GM21737 (cell line): ENCODE data around the gene PRKAG1.

Experiments
- ATAC-seq: cut with Tn5 transposase; IDR thresholded peaks from one replicate; pipeline ENCODE4 v1.9.1; 2021; ENCODE audit warnings: mild to moderate bottlenecking, moderate library complexity; ENCODE audit not compliant: unreplicated experiment

Gene PRKAG1

GRCh38 chr12:48986720-48987291 lies 31.8 kb downstream of the PRKAG1 start:
- ATAC-seq, result no peak

DNA sequence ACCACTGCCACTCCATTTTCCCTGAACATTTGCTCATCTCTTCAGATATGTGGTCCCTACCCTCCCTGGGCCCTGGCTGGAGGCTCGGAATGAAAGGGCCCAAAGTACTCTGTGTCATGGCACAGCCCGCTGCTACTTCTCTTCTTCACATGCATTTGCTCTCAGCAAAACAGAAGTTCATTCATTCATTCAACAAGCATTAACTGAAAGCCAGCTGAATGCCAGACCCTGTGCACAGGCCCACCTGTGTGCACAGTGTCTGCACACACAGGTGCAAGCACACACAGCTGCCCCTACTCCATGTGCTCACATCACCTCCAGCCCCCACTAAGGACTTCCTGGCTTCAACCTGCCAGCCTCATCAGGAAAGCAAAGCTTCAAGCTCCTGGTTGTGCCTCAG lies 32.7 kb downstream of the PRKAG1 start:
- no peak for ATAC-seq

GRCh38 chr12:48985475-48985897 lies 33.1 kb downstream of the PRKAG1 start:
- no peak for ATAC-seq

DNA sequence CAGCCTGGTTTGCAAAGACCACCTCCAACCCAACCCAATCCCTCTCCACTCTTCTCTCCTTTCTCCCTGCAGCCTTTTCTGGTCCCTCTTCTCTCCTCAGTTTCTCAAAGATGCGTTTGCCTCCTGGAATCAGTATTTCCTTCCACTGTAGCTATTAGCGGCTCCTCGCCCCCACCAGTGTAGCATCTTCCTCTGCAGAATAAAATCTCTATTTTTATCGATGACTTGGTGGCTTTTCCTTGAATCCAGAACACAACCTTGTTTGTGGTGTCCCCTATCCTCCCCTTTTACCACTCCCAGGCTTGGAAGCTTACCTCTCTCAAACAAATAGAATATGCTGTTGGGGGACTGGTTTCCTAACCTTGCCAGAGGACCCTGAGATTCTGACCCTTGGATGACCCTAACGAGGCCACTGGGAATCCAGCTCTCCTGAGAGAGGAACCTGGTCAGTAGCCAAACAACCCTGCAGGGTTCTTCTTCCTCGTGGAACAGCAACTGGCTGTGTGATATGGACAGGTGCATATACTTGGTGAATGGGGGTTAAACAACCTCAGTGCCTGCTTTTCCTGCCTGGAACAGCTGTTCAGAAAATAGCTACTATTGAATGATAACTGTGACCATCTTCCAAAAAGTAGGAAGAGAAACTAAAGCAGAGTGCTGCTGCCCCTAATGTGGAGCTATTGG lies 36.0 kb downstream of the PRKAG1 start:
- no peak for ATAC-seq

GRCh38 chr12:48981757-48982157 lies 36.8 kb downstream of the PRKAG1 start:
- ATAC-seq, result no peak

DNA sequence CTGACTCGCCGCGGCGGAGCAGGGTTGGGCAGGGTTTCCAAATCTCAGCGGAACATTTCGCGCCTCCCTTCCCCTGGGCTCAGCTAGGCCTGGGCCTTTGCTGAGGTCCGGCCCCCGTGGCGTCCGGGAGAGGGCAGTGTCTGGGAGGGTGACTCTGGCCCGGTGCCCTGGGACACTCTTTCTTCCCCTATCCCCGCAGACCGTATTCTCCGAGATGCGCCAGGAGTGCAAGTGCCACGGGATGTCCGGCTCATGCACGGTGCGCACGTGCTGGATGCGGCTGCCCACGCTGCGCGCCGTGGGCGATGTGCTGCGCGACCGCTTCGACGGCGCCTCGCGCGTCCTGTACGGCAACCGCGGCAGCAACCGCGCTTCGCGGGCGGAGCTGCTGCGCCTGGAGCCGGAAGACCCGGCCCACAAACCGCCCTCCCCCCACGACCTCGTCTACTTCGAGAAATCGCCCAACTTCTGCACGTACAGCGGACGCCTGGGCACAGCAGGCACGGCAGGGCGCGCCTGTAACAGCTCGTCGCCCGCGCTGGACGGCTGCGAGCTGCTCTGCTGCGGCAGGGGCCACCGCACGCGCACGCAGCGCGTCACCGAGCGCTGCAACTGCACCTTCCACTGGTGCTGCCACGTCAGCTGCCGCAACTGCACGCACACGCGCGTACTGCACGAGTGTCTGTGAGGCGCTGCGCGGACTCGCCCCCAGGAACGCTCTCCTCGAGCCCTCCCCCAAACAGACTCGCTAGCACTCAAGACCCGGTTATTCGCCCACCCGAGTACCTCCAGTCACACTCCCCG lies 37.4 kb downstream of the PRKAG1 start:
- no peak for ATAC-seq

GRCh38 chr12:48980389-48980952 lies 38.1 kb downstream of the PRKAG1 start:
- no peak for ATAC-seq

DNA sequence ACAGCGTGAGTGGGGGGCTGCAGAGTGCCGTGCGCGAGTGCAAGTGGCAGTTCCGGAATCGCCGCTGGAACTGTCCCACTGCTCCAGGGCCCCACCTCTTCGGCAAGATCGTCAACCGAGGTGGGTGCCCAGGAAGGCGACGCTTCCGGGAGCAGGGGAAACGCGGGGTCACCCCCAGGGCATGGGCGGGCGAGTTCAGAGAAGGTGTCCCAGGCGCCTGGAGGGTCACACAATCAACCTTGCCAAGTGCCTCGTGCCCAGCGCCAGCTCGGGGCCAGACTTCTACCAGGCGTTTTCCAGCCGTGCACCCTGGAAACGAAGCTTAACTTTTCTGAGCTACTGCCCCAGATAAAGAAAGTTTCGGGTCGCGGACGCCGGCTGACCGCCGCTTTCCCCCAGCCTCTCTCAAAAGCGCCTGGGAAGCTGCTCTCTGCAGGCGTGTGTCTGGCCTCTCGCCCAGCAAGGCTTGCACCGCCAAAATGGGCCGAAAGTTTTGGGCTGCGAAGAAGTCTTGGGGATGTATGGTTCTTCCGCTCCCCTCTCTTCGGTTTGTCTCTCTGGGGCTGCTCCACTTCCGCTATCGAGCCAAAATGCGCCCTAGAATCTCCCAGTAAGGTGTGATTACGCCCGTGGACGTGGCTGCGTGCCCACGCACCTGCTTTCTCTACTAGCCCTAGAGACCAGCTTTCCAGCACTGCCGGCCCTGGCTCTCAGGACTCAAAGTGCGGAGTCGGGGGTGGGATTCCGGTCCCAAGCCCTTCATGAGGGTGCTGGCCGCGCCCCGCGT lies 38.8 kb downstream of the PRKAG1 start:
- ATAC-seq, result no peak

DNA sequence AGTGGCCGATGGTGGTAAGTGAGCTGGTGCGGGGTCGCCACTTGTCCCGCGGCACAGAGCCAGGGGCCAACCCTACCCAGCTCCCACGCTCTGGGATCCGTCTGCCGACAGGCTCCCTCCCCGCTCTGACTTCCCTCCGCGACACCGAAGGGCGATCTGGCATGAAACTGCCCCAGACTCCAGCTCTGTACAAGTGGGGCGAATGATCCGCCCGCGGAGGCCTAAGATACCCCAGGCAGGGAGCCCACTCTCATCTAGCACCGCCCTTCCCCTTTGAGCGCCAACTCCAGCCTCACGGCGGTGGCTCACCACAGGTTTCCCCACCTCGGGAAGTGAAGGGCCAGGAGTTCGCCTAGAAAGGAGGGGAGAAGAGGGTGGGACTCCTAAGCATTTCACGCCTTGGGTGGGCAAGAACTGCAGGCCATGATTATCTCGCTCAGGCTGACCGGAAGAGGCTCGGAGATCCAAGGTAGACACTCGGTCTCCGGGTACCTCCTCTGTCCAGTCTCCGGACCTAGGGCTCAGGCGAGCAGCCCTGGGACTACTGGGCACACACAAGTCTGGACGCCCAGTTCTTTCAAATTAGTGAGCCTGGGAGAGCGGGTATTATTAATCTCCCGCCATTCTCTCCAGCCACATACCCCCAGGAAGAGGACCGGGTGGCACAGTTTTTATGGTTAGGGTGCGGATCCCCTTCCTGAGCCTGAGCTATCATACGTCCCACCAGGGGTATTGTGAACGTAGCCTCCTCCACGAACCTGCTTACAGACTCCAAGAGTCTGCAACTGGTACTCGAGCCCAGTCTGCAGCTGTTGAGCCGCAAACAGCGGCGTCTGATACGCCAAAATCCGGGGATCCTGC lies 39.6 kb downstream of the PRKAG1 start:
- ATAC-seq, result no peak

DNA sequence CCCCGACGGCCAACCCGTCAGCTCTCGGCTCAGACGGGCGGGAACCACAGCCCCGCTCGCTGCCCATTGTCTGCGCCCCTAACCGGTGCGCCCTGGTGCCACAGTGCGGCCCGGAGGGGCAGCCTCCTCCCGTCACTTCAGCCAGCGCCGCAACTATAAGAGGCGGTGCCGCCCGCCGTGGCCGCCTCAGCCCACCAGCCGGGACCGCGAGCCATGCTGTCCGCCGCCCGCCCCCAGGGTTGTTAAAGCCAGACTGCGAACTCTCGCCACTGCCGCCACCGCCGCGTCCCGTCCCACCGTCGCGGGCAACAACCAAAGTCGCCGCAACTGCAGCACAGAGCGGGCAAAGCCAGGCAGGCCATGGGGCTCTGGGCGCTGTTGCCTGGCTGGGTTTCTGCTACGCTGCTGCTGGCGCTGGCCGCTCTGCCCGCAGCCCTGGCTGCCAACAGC lies 40.3 kb downstream of the PRKAG1 start, which contains the start of gene WNT1:
Gene WNT1, plus strand, starts transcription at position 32 of the 450 bp plus-strand sequence. Its CDS starts 329 bp downstream, at position 361.
- ATAC-seq, result no peak

GRCh38 chr12:48977290-48978281 lies 41.0 kb downstream of the PRKAG1 start:
- ATAC-seq, result peak; percentile 47

DNA sequence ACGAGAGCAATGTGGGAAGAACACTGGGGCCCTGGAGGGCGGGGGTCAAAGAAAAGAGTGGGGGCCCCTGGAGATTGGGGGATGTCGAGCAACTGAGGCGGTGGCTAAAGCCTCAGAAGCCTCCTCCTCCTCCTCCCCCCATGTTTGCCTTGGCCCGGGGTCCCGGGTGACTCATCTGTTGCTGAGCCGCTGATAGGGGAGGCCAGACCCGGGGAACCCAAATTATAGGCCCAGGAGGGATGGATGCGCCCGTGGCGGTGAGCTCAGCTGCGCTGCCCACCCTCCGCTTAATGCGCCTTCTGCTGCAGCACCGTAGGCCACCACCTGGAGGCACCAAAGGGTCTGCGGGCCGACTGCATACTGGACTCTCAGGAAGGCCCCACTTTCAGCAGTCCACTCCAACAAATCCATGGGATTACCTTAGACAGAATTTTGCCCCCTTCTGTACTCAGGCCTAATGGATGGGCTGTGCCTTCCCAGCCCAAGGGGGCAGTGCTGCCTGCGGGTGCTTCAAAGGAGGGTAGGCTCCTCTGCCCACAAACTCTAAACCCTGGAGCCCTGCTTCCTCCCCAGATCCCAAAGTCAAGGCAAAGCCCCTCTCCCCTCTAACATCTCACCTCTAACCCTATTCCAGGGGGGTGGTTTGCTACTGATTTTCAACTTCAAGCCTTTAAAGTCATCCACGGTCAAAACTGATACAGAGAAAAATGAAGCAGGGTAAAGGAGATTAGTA lies 44.5 kb downstream of the PRKAG1 start:
- no peak for ATAC-seq

DNA sequence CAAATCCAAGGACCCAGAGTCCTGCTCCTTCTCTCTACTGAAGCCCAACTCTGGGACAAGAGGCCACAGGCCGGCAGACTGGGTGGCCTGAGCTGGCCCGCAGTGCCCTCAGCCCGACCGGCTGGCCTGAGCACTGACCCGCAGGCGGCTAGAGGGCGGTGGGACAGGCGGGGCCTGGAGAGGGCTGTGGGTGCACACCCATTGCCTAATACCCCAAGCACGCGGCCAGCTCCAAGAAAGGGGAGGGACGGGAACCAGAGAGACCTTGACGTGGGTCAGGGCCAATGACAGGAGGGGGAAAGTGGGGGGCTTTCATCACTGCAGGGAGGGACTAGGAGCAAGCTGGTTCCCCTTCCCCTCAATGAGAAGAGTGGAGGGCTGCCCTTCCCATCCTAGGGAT lies 45.0 kb downstream of the PRKAG1 start:
- ATAC-seq, result no peak

DNA sequence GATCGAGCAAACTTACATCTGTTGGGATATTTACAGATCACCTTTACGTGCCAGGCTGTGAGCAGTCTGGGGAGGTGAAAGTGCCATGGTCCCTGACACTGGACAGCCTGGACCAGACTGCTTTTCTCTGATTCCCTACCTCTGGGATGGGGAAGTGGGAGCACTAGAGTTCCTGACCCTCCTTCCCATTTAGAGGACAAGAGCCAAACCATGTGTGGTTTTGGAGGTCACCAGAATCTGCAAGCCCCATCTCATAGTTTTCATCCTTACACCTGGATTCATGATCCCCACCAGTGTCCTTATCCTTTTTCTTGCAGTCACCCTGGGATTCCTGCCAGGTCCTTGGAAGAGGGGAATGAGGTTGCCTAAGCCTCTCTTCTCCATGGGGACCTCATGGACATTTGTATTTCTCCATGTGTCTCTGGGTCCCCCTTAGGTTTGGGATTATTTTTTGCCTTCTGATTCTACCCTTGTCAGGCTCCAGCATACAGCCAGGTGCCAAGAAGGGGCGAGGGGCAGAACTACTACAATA lies 45.6 kb downstream of the PRKAG1 start:
- no peak for ATAC-seq

- no peak for ATAC-seq
These were observed 46.2 kb downstream of the PRKAG1 start for GRCh38 chr12:48972213-48972951.

DNA sequence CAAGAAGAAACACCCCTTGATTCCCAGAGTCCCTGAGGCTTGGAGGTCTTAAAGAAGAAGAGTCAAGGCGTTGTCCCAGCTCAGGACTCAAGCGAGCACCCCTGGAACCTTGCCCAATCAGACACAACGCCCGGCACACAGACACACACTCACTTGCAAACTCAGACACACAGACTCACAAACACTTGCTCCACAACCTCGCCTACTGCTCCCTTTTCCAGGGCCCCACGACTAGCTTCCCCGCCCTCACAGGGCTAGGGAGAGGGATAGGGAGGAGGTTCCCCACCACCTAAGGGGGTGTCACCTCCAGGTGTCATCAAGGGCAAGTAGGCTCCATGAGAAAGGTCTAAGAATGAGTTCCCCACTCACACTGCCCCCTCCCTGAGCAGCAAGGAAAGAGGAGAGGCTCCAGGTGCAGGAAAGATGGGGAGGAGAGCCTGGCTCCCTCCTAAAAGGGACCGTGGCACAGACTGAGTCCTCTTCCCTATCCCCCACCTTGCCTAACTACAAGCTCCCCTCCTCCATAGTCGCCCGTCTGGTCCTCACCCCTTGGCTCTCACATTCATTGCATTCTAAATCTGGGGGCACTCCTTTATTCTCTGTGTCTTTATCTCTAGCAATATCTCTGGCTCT lies 47.8 kb downstream of the PRKAG1 start:
- no peak for ATAC-seq
